Heart right ventricle (tissue), 16 donors: ENCODE measurements around the gene NKD1. TPM values are rescaled to one million over a fixed set of nuclear protein-coding genes. Genes with fewer than 3 reads are reported as not detected.
A peak's percentile ranks its signal among the peaks of the same experiment; 100 is the strongest.

Experiments used
- ATAC-seq, 8 donors: fragments of 200-7000 bp; cut with Tn5 transposase; one replicate each; pipeline ENCODE4 v1.9.1; 2020; ENCODE audit warnings: mild to moderate bottlenecking in 8 of 8, moderate library complexity in 8 of 8, moderate number of reproducible peaks in 1 of 8
- DNase-seq, 2 donors: peaks; one replicate each; pipeline ENCODE4 v3.0.0-alpha.2; 2020
- H3K27ac ChIP-seq, 10 donors: fragments of 200-600 bp; sonication (generic) in 2 of 10; one replicate each; pipeline versions ENCODE4 v1.5.0 to v1.8.0; 2020 to 2022; ENCODE audit warnings: mild to moderate bottlenecking in 3 of 10
- H3K27me3 ChIP-seq, 7 donors: fragments of 200-600 bp; one replicate each; pipeline ENCODE4 v1.8.0; 2021 to 2022; ENCODE audit warnings: mild to moderate bottlenecking in 2 of 7
- H3K36me3 ChIP-seq, 9 donors: fragments of 200-600 bp; sonication (generic) in 1 of 9; one replicate each; pipeline versions ENCODE4 v1.5.0 to v1.8.0; 2020 to 2022; ENCODE audit warnings: mild to moderate bottlenecking in 2 of 9
- H3K4me1 ChIP-seq, 9 donors: fragments of 200-600 bp; sonication (generic) in 1 of 9; one replicate each; pipeline versions ENCODE4 v1.5.0 to v1.8.0; 2020 to 2022; ENCODE audit warnings: mild to moderate bottlenecking in 4 of 9
- H3K4me3 ChIP-seq, 10 donors: fragments of 200-600 bp; sonication (generic) in 2 of 10; one replicate each; pipeline versions ENCODE4 v1.5.0 to v1.8.0; 2020 to 2022; ENCODE audit warnings: mild to moderate bottlenecking in 7 of 10, moderate library complexity in 2 of 10
- H3K9me3 ChIP-seq, 11 donors: fragments of 200-600 bp in 10 of 11; sonication (generic) in 2 of 11; one replicate each; pipeline versions ENCODE4 v1.5.0 to v1.8.0; 2013 to 2022; ENCODE audit warnings: mild to moderate bottlenecking in 2 of 11, control low read depth in 1 of 11, moderate library complexity in 1 of 11
- WGBS, 2 donors: extraction: QIAGEN DNeasy Blood & Tissue Kit; methylation state at CpG; one replicate each; pipeline ENCODE4 v1.1.7; 2013; ENCODE audit warnings: inconsistent platforms in 1 of 2; 5-methylcytosine and 5-hydroxymethylcytosine counted together
- intact Hi-C, 10 donors: fragments of 100-400 bp; cut with DNase I; formaldehyde crosslinking; loops; one replicate each; pipeline versions ENCODE4 v1.11.1 to v1.14.2; 2022
- polyA plus RNA-seq, 2 donors: library from polyadenylated mRNA; stranded (reverse); fragments of 200-250 nt; gene quantifications; one replicate each; pipeline ENCODE4 v1.2.3, GENCODE V29; 2013
- total RNA-seq, 10 donors: library from RNA; stranded (reverse); fragmentation: NEBNext Ultra II Directional in 3 of 10; extraction: Animal tissue kit (Norgen Biotek cat#: 25700) in 3 of 10; gene quantifications; one replicate each; pipeline versions ENCODE4 v1.2.1 to v1.2.4, GENCODE V29; 2021 to 2023
- TF ChIP-seq, protein P1 (sequence below), 9 donors: fragments of 200-600 bp; sonication (generic) in 2 of 9; IDR thresholded peaks; one replicate each; pipeline versions ENCODE4 v1.5.0 to v1.8.0; 2021 to 2022; ENCODE audit warnings: antibody characterized with exemption in 9 of 9, mild to moderate bottlenecking in 5 of 9, moderate library complexity in 1 of 9
- donor health status: Arrhythmogenic right ventricular cardiomyopathy.
- donor health status: ischemic (EF 13 %, LVEDD 7.1; RV severe dilation, severe dysfunction).
- donor health status: healthy with polysubstance abuse.
- donor health status: DM: no; HTN: yes; CAD: no.
- donor health status: DM: no; HTN: no; CAD: no.
- donor health status: ischemic (EF 25% LVEDD 6.9; RV normal size, moderate dysfunction).
- donor health status: ischemic (EF 25% LVEDD 5.7; RV mildly dilated, moderate dysfunction).
- donor health status: healthy.
- donor health status: DM: yes; HTN: yes; CAD: no.
- donor health status: Ischemic cardiomyopathy.
- donor health status: ischemic (EF 35%, LVEDD 5.7; RV mildly dilated, moderate dysfunction).
- donor health status: nonischemic (EF 11% LVEDD 7.7; RV severe dilation, severe dysfunction).
- donor health status: DM: yes; HTN: yes; CAD: no.
- donor health status: PGD.
- donor health status: ischemic (EF 29% LVEDD 5.4; RV normal size, mild dysfunction).
- donor health status: nonischemic (EF 23%, LVEDD 6.1; RV moderate dilation, normal function).

Gene NKD1
- total and polyA plus RNA-seq, 12 donors: 0.22 to 1.1 (median 0.42) TPM

GRCh38 chr16:50542703-50543102 lies 5.5 kb upstream of the NKD1 start:
- peaks cover 0 to 33% (median 26%) of the 10 kb centered on the region in 7 donors for H3K27me3 ChIP-seq
- no peaks in the 10 kb centered on the region for H3K9me3 ChIP-seq
- no peak overlapping the region for H3K27ac ChIP-seq
- TF ChIP-seq, protein P1, sequence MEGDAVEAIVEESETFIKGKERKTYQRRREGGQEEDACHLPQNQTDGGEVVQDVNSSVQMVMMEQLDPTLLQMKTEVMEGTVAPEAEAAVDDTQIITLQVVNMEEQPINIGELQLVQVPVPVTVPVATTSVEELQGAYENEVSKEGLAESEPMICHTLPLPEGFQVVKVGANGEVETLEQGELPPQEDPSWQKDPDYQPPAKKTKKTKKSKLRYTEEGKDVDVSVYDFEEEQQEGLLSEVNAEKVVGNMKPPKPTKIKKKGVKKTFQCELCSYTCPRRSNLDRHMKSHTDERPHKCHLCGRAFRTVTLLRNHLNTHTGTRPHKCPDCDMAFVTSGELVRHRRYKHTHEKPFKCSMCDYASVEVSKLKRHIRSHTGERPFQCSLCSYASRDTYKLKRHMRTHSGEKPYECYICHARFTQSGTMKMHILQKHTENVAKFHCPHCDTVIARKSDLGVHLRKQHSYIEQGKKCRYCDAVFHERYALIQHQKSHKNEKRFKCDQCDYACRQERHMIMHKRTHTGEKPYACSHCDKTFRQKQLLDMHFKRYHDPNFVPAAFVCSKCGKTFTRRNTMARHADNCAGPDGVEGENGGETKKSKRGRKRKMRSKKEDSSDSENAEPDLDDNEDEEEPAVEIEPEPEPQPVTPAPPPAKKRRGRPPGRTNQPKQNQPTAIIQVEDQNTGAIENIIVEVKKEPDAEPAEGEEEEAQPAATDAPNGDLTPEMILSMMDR (IDR thresholded peaks at IDR 0.05): no peak
- no peak for ATAC-seq
- intact Hi-C loops: loop anchor here in 2 of 10 donors (10.0 kb wide), 2 partner anchors 102 to 168 kb away; no protein-coding TSS in a partner anchor
- no peak for DNase-seq
- peaks cover 0 to 7% (median 6%) of the 10 kb centered on the region in 9 donors for H3K4me1 ChIP-seq
- H3K36me3 ChIP-seq: no peaks in the 10 kb centered on the region
- H3K4me3 ChIP-seq: no peak overlapping the region
- 95% methylated on average over 3 of the region's 3 CpGs for WGBS, 2 donors

DNA sequence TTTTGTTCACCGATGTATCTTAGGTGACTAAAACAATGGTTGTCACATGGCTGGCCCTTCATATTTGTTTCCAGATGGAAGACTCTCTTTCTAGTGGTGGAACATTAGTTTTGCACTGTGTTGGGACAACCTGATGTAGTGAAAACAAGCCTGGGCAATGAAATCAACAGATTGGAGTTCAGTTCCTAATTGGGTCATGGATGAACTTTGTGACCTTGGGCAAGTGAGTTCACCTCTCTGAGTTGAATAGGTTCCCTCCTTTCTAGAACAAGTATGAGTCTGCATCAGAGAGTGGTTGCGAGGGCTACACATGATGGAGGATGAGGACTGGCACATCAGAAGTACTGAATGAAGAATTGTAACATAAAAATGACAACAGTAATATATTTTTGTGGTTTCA lies 2.1 kb upstream of the NKD1 start:
- Histone ChIP-seq H3K27ac (no peak overlapping the region), H3K27me3 (peaks cover 0 to 54% (median 37%) of the 10 kb centered on the region in 7 donors), H3K9me3 (no peaks in the 10 kb centered on the region), H3K4me1 (peaks cover 0 to 14% (median 9%) of the 10 kb centered on the region in 9 donors), H3K36me3 (no peaks in the 10 kb centered on the region), H3K4me3 (no peak overlapping the region)
- intact Hi-C loops: loop anchor here in 2 of 10 donors (10.0 kb wide), 2 partner anchors 99 to 171 kb away; no protein-coding TSS in a partner anchor
- ATAC-seq (no peak), DNase-seq (no peak)
- TF ChIP-seq, protein P1 (IDR thresholded peaks at IDR 0.05): no peak
- 91 to 93% methylated on average over 2 of the region's 2 CpGs for WGBS, 2 donors

- Histone ChIP-seq H3K4me1 (peaks cover 0 to 14% (median 9%) of the 10 kb centered on the region in 9 donors), H3K36me3 (no peaks in the 10 kb centered on the region), H3K27me3 (peaks cover 0 to 54% (median 37%) of the 10 kb centered on the region in 7 donors), H3K27ac (peak overlapping the region in 1 of 10 donors; percentile 13), H3K4me3 (peak overlapping the region; percentile 40 to 68 (median 66)), H3K9me3 (no peaks in the 10 kb centered on the region)
- ATAC-seq (peak; percentile 12 to 59 (median 32)), DNase-seq (peak in 1 of 2 donors; percentile 36)
- TF ChIP-seq, protein P1 (IDR thresholded peaks at IDR 0.05): peak in 2 of 9 donors; percentile 16 to 29
- intact Hi-C loops: loop anchor here in 2 of 10 donors (10.0 kb wide), 2 partner anchors 97 to 173 kb away; no protein-coding TSS in a partner anchor
- 2 to 3% methylated on average over 50 of the region's 50 CpGs for WGBS, 2 donors
These were observed 664 bp upstream of the NKD1 start for GRCh38 chr16:50547340-50548124.

GRCh38 chr16:50548909-50549560 lies 839 bp downstream of the NKD1 start:
- DNase-seq (no peak), ATAC-seq (peak in 1 of 8 donors; percentile 3)
- no peak overlapping the region for H3K27ac ChIP-seq
- intact Hi-C loops: loop anchor here in 2 of 10 donors (10.0 kb wide), 2 partner anchors 96 to 174 kb away; no protein-coding TSS in a partner anchor
- H3K4me3 ChIP-seq: peak overlapping the region; percentile 40 to 68 (median 63)
- H3K36me3 ChIP-seq: no peaks in the 10 kb centered on the region
- H3K27me3 ChIP-seq: peaks cover 0 to 54% (median 27%) of the 10 kb centered on the region in 7 donors
- TF ChIP-seq, protein P1 (IDR thresholded peaks at IDR 0.05): no peak
- H3K4me1 ChIP-seq: peaks cover 0 to 14% (median 9%) of the 10 kb centered on the region in 9 donors
- H3K9me3 ChIP-seq: no peaks in the 10 kb centered on the region
- 25% methylated on average over 43 to 46 of the region's 46 CpGs for WGBS, 2 donors
